NCI-H2081 (cell line): ENCODE data around the gene SPTY2D1.
A peak's percentile ranks its signal among the peaks of the same experiment; 100 is the strongest.
"Not testable (repeated sequence)": the region's sequence is repeated elsewhere in the genome, so short reads cannot be mapped to it uniquely, and the experiment has no call there.

Experiments
- DNase-seq, 2 experiments: peaks; one replicate each; lab custom pipeline; 2025; lab: John Stamatoyannopoulos, UW

The SPTY2D1 gene

GRCh38 chr11:18618342-18619025 is 15.7 kb downstream of the SPTY2D1 start:
- no peak for DNase-seq

GRCh38 chr11:18617688-18618341 is 16.3 kb downstream of the SPTY2D1 start:
- no peak for DNase-seq

GRCh38 chr11:18615628-18616392 is 18.3 kb downstream of the SPTY2D1 start:
- no peak for DNase-seq

- no peak for DNase-seq
These were observed 19.5 kb downstream of the SPTY2D1 start for GRCh38 chr11:18614667-18615066.

GRCh38 chr11:18612394-18612793 is 21.7 kb downstream of the SPTY2D1 start:
- no peak for DNase-seq

- DNase-seq, result no peak
These were observed 22.9 kb downstream of the SPTY2D1 start for GRCh38 chr11:18611196-18611595.

GRCh38 chr11:18608376-18608775 is 25.8 kb downstream of the SPTY2D1 start:
- DNase-seq, result no peak

GRCh38 chr11:18600915-18601569 is 33.1 kb downstream of the SPTY2D1 start:
- DNase-seq, result no peak

GRCh38 chr11:18599739-18600230 is 34.4 kb downstream of the SPTY2D1 start, which contains the start of gene MISFA:
Gene MISFA, plus strand, starts transcription at chr11:18599789. Its CDS starts 140 bp downstream, at chr11:18599929.
- DNase-seq, result no peak

GRCh38 chr11:18594999-18595749 is 39.0 kb downstream of the SPTY2D1 start:
- no peak for DNase-seq

- DNase-seq, result not testable (repeated sequence)
These were observed 40.1 kb downstream of the SPTY2D1 start for GRCh38 chr11:18594088-18594487.

- no peak for DNase-seq
These were observed 43.6 kb downstream of the SPTY2D1 start for GRCh38 chr11:18590571-18590970.

- peak; percentile 77 to 80 for DNase-seq
These were observed 45.6 kb downstream of the SPTY2D1 start, which contains the start of gene UEVLD for GRCh38 chr11:18588297-18589252. Gene UEVLD, minus strand, starts transcription at chr11:18588734. Its CDS starts 80 bp downstream, at chr11:18588654.

- no peak for DNase-seq
These were observed 52.3 kb downstream of the SPTY2D1 start for GRCh38 chr11:18581825-18582224.

GRCh38 chr11:18580113-18580766 is 53.9 kb downstream of the SPTY2D1 start:
- no peak for DNase-seq

GRCh38 chr11:18578975-18579598 is 55.1 kb downstream of the SPTY2D1 start:
- DNase-seq, result no peak

- no peak for DNase-seq
These were observed 58.8 kb downstream of the SPTY2D1 start for GRCh38 chr11:18575361-18575760.

GRCh38 chr11:18567081-18567480 is 67.1 kb downstream of the SPTY2D1 start:
- no peak for DNase-seq

- DNase-seq, result no peak
These were observed 67.7 kb downstream of the SPTY2D1 start for GRCh38 chr11:18566406-18566805.
